D341Med (cell line): ENCODE data around the gene RFXAP.

ENCODE experiments used
- DNase-seq: peaks from one replicate; pipeline ENCODE4 v3.0.0; 2012; ENCODE audit warnings: low spot score

The RFXAP gene

DNA sequence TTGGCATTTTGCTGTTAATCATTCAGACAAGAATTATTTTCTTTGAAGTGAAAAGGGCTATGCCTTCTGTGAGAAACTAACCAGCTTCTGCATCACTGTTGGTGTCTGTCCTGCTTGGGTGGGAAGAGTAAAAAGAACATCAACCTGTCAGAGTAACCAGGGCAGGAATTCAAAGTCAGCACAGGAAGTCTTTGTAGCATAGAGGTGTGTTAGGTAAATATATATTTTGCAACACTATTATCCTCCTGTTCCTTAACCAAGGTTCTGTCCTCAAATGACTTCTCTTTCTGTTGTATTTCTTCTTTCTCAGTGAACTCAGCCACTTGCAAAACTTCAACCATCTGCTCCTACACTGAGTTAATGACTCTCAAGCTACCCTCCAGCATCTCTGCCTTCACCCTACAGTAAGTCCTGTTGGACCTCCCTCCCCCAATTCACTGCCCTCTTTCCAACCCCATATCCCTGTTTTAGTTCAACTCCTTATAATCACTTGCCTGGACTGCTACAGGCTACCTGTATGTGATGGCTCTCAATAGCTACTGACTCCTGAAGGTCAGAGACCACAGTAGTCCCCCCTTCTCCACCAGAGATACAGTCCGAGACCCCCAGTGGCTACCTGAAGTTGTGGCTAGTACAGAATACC lies 51.1 kb downstream of the RFXAP start:
- no peak for DNase-seq

DNA sequence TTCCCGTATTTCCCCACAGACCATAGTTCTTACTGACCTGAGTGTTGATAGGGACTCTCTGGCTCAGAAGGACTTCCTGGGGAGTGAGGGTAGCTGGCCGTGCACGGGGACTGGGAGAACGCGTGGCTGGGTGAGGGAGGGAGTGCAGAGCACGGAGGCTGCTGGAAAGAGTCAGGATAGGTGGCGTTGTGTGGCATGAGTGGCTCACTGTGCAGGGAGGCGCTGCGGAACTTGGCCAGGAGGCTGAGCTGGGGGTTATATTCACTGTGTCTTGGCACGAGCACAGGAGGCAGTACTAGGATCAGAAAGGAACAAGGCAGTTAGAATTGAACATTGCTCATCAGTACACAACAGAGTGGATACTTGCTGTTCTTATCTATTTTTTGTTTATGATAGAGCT lies 53.6 kb downstream of the RFXAP start:
- peak; percentile 56 for DNase-seq

DNA sequence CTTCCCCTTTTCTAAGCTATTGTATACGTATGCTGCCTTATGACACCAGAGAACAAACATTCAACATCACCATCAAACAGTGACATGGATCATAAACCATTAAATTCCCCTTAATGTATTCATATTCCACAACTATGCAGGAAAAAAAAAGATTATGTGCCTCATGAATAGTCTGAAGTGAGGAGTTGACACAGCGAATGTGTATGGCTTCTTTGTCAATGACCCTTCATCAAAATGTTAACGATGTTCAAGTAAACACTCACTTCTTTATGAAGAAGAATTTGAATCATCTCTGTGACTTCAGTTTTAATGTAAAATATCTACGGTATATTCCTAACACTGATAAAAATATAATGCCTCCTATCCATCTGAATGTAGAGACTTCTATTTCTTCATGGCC lies 56.4 kb downstream of the RFXAP start:
- DNase-seq: no peak

DNA sequence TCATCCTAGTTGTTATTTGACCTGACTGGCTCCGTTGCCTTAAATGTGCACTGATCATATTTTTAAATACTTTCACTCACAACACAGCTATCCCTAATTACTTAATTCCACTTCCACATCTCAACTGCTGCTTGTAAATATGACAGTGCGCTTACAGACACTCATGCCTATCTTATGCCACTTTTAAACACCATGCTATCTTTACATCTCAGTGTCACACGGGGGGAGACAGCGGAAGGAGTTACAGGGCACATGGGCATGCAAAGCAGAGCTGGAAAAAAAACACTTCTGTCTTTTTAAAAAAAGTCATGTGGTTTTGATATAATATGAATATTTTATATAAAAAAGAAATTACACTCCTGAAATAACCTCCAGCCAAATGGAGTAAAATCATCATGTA lies 56.9 kb downstream of the RFXAP start:
- no peak for DNase-seq
